GM18508 (cell line): ENCODE measurements around the gene MYCBPAP.

ENCODE experiments used
- ATAC-seq: cut with Tn5 transposase; IDR thresholded peaks from one replicate; pipeline ENCODE4 v1.9.1; 2021; ENCODE audit warnings: moderate number of reproducible peaks; ENCODE audit not compliant: insufficient read depth, unreplicated experiment

Gene MYCBPAP

DNA sequence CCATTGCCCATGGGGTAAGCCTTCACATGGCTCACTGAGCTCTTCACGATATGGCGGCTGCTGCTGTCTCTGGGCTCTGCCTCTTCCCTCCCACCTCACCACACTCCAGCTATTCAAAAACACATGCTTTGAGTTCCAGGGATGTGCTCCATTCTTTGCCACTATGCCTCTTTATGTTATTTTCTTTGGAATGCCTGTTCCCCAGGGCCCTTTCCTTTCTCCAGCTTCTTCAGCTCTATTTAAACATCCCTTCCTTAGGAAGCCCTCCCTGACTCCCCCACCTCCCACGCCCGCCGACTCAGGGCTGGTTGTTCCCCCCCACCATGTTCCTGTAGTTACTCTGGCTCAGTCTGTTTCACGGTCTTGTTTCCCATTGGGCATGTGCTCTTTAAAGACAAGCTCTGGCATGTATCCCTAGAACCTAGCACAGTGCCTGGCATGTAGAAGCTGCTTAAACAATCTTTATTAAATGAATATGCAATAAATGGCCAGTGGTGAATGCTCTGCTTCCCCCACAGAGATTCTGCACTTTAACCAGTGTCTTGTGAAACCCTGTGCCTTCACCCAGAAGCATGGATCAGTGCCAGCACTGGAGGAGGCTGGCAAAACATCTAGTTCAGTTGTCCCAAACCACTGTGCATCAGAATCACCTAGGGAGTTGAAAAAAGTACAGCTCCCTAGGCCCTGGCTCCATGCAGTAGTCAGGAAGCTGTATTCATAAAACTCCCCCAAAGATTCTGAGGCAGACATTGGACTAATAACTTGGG is 6.9 kb downstream of the MYCBPAP start:
- no peak for ATAC-seq

- no peak for ATAC-seq
Measured at GRCh38 chr17:50517011-50517410, 8.8 kb downstream of the MYCBPAP start.

GRCh38 chr17:50517504-50518383 is 9.5 kb downstream of the MYCBPAP start:
- no peak for ATAC-seq

- no peak for ATAC-seq
Measured at GRCh38 chr17:50518384-50519023, 10.3 kb downstream of the MYCBPAP start.

DNA sequence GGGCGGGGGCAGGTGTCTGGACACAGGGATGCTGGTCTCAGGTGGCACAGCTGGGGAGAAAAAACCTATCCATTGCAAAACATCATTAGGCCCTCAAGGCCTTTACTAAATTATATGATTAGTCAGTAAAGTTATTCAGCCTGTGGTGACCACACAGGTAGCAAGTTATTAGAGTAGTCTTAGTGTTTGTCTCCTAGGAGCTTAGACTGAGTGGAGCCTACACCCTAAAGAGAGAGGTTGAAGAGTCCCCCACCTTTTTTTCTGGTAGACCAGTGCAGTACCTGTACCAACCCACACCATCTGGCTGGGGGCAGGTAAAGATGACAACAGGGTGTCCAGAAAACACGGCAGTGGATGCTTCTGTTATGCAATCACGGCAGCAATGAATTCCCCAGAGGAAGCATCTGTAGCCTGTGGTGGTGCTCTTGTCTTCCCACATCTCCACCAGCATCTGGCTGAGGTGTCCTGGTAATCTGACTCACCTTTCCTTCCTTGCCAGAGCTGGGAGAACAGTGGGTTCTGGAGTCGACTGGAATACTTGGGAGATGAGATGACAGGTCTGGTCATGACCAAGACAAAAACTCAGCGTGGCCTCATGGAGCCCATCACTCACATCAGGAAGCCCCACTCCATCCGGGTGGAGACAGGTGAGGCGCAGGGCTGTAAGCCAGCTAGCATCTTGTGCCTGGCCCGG is 11.0 kb downstream of the MYCBPAP start:
- no peak for ATAC-seq

DNA sequence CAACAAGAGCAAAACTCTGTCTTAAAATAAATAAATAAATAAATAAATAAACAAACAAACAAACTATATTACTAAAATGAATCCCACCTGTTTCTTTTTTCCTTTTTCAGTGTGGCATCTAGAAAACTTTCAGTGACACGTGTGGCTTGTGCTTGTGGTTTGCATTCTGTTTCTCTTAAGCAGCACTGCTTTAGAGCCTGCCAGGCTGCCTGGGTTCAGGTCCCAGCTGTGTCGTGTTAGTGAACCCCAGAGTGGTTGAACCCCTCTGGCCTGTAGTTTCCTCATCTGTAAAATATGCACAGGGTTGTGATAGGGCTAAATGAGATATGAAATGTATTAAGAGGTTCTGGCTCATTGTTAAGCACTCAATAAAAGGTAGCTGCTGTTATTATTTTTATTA is 12.2 kb downstream of the MYCBPAP start:
- ATAC-seq = no peak

DNA sequence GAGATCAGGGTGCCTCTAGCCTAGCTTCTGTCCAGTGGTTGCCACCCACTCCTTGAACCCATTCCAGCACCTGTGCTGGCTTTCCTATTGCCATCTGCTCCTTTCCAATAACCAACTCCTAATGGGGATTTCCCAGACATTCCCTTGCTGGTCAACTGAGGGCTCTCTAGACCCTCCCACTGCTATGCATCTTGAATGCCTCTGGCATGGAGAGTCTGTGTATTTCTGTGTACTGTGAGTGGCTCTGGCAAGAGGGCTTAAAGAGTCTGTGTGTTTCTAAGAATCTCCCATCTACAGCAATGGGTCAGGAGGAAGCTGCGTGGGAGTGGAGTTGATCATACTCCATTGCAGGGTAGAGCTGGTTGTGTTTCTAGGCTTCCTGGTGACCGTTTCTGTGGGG is 13.3 kb downstream of the MYCBPAP start:
- ATAC-seq = no peak

- ATAC-seq = no peak
Measured at GRCh38 chr17:50522766-50523165, 14.5 kb downstream of the MYCBPAP start.

- no peak for ATAC-seq
Measured at GRCh38 chr17:50523208-50523607, 15.0 kb downstream of the MYCBPAP start.

- no peak for ATAC-seq
Measured at GRCh38 chr17:50524838-50525237, 16.6 kb downstream of the MYCBPAP start.

DNA sequence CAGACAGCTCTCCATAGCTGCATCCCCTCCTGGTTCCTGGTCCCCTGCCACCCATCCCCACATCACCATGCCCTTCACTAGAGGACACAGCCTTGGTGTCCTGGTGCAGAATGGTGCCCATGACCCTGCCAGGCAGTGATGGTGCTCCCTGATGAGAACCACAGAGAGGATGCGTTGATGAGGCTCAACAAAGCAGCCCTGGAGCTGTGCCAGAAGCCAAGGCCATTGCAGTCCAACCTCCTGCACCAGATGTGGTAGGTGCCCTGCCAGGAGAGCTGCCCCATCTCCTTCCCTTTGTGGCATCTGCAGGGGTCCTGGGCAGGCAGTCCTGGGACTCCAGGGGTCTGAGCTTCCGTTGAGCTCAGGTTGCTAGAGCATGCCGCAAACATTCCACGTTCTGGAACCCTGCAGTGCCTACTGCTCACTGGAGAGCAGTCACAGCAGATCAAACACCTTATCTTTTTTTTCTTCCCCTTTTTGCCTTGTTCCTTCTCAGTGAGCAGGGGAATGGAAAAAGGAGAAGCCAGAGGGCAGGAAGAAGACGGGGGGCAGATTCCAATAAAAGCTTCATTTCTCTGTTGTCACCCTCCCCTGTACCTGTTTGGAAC is 19.0 kb downstream of the MYCBPAP start:
- no peak for ATAC-seq

GRCh38 chr17:50527949-50528474 is 19.8 kb downstream of the MYCBPAP start:
- no peak for ATAC-seq

DNA sequence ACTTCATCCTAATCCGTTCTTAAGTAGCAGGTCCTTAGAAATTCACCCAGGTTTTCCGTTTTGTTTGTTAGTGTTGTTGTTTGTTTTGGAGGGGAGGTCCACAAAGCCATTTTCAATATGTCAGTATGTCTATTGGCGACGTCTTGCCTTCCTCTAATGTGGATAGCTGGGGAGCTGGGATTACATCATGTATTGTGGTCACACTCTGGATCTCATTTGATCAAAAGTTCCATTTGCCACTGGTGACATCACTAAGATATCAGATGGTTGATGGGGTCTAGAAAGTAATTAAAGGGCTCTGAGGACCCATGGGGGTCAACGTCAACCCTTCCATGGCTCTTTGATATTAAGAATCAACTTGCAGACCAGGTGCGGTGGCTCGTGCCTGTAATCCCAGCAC is 21.6 kb downstream of the MYCBPAP start:
- no peak for ATAC-seq

GRCh38 chr17:50531428-50532025 is 23.3 kb downstream of the MYCBPAP start:
- ATAC-seq = no peak

- no peak for ATAC-seq
Measured at GRCh38 chr17:50532452-50533024, 24.3 kb downstream of the MYCBPAP start, which contains the start of gene EPN3. EPN3 (plus strand) TSS chr17:50532735; CDS start chr17:50536557, 3,822 bp downstream.

DNA sequence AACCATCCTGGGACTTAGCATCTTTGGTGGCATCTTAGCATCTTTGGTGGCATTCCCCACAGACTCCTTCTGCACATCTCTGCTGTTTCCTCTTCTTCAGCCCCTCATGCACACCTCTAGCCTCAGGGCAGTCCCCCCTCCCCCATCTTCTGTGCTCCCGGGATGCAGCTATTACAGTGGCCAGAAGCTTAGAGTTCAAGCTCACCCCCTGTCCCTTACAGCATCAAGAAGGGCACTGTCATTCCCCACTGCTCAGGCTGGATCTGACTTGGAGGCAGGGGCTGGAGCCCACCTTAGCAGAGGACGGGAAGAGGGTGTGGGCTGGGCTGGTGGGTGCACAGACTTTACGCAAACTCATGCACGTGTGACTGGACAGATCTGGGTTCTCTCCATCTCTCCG is 24.9 kb downstream of the MYCBPAP start:
- no peak for ATAC-seq

DNA sequence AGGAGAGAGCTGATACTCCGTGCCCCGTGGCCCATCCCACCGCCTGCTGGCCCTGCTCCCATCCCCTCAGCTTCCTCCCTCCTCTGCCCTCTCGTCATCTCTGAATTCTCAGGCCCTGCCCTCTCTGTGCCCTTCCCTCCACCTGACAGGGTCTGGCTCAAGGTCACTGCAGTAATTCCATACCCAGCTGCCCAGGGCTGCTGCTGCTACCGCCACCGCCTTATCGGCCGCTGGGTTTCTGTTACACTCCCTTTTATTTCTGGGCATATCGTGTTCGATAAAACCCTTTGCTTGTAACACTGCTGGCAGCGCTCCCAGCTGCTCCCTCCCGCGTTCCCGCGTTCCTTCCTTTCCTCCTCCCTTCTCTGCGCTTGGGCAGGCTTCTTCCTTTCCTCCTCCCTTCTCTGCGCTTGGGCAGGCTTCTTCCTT is 25.5 kb downstream of the MYCBPAP start:
- no peak for ATAC-seq

DNA sequence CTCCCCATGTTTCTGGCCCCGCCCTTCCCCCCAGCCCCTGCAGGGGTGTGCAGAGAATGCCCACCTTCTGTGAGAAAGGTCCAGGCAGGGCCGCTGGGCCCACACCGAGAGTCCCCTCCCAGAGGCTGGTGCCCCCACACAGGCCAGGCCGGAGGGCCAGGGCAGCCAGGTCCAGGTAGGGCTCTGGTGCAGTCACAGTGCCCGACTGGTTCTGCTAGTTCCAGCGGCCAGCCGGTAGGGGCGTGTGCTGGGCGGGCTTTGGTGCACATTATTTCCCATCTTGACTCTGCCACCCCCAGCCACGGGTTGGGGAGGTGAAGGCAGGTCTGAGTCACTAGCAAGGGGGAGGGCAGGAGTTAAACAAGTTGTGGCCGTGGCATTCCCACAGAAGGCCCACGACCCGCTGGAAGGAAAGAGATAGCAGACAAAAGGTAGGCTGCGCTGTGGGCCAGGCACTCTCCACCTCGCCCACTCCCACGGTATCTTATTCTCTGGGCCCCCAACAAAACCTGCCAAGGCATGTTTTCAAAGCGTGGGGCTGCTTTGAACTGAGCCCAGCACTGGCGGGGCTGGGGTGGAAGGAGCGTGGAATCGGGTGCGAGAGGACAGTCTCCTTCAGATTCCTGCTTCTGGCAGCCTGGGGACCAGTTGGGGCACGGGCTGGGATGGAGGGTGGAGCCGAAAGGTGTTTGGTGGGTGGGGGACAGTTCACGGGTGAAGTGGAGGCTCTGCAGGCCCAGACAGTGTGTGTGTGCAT is 26.2 kb downstream of the MYCBPAP start:
- ATAC-seq = no peak
